GM21737 (cell line): ENCODE data around the gene PRDM16.

ENCODE experiments used
- ATAC-seq: cut with Tn5 transposase; IDR thresholded peaks from one replicate; pipeline ENCODE4 v1.9.1; 2021; ENCODE audit warnings: mild to moderate bottlenecking, moderate library complexity; ENCODE audit not compliant: unreplicated experiment

PRDM16 gene

GRCh38 chr1:3196577-3197245 is 127.7 kb downstream of the PRDM16 start:
- no peak for ATAC-seq

DNA sequence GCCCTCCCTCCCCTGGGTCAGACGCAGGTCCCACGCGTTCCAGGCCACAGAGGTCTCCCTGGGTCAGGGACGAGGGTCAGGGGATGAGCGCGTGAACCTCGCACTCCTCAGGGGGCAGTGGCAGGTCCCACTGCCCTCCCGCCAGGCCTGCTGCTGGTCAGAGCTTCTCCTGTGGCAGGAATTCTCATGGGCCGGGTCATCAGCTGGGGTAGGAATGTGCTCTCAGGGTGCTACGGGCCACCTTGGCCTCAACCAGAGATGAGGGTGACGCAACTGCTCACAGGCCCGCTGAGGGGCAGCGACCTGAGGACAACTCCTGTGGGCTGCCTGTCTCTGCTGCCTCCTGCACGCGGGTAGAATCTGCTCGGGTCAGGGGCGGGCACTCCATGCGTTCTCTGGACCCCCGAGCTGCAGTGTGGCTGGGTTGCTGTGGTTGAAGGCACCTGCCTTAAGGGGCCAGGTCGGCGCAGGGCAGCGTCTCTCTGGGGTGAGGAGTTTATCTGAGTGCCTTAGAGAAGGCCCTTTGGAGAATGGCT is 128.8 kb downstream of the PRDM16 start:
- ATAC-seq: no peak

- no peak for ATAC-seq
Observed at GRCh38 chr1:3198371-3199271, 129.6 kb downstream of the PRDM16 start.

DNA sequence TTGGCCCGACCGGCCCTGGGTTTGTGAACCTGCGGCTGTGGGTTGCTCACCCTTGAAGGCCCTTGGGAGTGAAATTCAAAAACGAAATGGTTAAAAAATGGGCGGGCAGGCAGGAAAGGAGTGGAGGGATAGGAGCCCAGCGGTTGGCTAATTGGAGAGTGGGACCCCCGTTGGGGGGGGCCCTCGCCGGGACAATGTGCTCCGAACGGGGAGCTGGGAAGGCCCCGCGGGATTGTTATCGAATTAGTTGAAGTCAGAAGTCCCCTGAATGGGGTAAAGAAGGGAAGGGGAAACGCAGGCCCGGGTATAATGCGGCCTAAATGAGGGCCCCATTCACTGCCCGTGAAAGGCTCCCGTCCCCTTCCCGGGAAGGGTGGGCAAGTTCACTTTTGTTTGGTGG is 135.7 kb downstream of the PRDM16 start:
- ATAC-seq: no peak

- no peak for ATAC-seq
Observed at GRCh38 chr1:3205815-3206214, 136.8 kb downstream of the PRDM16 start.

DNA sequence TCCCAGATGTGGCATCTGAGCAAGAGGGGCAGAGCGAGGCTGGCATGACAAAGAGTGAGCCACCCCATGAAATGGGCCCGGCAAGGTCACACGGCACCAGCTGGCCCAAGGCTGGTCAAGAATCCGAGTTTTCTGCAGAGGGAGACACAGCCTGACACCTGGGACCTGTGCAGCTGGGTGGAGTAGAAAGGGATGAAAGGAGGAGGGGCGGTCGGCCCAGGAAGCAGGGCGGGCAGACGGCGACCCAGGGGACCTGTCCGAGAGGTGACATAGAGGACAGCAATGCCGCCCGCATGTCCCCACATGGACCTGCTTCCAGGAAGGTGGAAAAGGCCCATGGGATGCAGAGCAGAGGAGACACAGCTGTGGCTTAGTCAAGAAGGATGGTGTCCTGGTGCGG is 137.7 kb downstream of the PRDM16 start:
- ATAC-seq: no peak

GRCh38 chr1:3207217-3207848 is 138.3 kb downstream of the PRDM16 start:
- ATAC-seq: no peak

GRCh38 chr1:3208819-3209200 is 139.8 kb downstream of the PRDM16 start:
- ATAC-seq: no peak

- ATAC-seq: no peak
Observed at GRCh38 chr1:3209201-3209600, 140.2 kb downstream of the PRDM16 start.

DNA sequence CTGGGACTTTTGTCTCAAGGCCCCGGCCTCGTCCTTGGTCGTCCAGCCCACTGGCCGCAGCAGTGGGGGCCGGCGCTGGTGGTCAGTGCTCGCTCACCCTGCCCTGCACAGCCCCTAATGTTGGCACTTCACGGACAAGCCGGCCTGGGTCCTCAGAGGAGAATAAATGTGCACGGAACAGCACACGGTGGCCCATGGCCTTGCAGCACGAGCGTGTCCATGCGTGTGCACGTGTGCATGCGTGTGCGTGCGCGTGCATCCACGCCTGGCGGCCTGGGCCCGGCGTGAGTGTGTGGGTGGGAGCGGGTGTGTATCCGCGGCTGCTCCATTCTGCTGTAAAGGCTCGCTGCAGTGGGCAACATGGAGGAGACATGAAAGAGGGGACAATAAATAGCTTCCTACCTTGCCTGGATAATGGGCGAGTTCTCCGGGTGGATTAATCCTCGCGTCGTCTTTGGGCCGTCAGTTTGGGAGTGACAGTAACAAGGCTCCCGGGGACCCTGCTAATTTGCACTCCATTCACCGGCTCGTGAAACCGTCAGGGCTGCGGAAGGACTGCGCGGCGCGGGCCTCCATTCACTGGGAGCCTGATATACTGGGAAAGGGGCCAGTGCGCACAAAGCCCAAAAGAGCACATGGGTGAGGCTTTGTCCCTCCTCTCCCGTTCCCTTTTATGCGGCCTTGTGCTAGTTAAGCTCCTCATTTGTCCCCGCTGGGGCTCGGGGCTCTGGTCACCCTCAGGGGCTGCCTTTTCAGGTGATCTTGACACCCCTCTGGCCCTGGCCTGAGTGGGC is 142.8 kb downstream of the PRDM16 start:
- ATAC-seq: no peak

DNA sequence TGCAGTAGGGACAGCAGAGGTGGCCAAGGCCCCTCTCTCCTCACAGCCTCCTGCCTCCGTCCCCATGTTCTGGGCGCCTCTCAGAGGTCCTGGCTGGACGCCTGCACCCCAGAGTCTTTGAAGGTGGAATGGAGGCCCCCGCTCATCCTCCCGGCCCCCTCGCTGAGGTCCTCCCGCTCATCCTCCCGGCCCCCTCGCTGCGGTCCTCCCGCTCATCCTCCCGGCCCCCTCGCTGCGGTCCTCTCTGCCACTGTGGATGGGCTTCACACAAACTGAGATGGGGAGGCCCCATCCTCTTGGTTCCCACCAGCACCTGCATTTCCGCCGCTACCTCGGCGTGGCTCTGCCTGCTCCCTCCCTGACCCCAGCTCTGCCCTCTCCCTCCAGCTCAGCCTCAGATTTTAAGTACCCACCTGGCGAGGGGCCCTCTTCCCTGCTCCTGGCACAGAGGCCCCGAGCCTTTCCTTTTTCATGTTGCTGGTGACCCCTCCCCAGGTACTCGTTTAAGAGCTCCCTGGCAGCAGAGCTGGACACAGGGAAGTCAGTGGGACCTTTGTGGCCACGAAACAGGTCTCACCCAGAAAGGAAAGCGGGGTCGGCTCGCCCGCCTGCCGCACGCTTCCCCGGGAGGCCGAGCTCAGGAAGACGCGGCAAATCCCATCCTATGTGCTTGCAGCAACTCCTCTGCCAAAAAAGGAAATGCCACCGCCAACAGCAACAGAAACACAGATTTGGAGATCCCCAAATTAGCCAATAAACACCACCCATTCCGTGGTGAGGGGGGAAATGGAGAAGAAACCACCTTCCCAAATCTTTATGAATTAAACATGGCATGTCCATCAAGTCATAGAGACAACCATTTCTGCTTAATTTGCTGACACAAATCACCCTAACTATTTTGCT is 143.7 kb downstream of the PRDM16 start:
- no peak for ATAC-seq

- no peak for ATAC-seq
Observed at GRCh38 chr1:3213730-3214129, 144.7 kb downstream of the PRDM16 start.

GRCh38 chr1:3215198-3216014 is 146.4 kb downstream of the PRDM16 start:
- no peak for ATAC-seq

- no peak for ATAC-seq
Observed at GRCh38 chr1:3216015-3216391, 147.0 kb downstream of the PRDM16 start.

GRCh38 chr1:3217181-3217641 is 148.2 kb downstream of the PRDM16 start:
- no peak for ATAC-seq

DNA sequence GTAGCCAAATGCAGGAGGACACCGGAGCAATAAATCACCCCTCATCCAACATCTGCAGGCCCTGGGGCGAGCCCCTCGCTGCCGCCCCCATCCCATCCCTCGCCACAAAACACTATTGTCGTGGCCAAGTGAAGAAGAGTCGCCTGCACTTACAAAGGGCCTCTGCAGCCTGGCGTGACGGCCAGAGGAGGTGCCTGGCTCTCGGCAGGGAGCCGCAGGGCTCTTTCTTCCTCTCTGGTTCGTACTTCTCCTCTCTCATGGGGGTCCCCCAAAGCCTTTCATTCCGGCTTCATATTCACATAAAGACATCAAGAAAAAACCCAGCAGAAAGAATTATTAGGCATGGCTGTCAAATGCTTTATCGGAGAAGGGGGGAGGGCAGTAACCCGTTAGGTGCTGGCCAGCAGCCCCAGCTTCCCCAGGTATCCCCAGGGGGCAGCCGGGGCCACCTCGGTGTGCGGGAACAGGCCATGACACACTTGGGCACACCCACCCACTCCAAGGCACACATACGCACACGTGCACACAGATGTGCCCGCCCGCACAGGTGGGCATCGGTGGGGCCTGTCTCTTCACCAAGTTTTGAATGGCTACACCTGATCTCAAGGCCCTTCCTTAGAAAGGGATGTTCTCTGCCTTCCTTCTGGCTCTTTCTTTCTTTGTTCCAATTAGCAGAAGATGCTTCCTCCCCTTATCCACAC is 149.1 kb downstream of the PRDM16 start:
- no peak for ATAC-seq

DNA sequence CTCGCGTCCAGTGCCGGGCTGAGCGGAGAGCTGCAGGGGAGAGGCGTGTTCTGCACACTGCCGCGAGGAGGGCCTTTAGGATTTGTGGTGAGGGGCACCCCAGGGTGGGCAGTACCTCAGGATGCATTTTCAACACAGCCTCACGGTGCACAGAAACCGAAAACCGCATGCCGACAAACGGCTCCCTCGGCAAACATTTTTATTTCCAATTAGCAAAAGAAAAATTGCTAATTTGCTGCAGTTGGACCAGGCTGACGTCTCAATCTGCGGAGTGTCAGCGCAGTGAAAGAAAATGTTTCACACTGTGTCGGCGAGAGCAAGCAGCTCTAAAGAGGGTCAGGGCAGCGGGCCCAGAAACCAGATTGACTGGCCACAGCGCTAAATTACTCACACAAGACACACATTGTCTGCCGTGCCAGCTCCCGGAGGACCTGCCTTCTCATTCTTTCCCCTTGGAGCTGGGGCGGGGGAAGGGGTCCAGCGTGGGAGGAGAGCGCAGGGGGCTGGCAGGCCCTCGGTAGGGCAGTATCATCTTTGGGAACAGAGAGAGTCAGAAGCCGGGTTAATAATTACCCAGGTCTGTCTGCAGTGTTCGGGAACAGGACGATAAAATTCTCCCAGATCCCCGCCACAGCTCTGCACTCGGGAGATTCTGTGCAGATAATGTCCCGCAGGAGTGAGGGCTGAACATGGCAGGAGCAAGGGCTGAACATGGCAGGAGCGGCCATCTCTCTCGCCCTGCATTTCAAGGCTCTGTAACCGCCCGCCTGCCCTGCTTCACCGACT is 150.2 kb downstream of the PRDM16 start:
- no peak for ATAC-seq
